Heart right ventricle (tissue), 16 donors: ENCODE results near the gene BRMS1L. TPM values are rescaled to one million over a fixed set of nuclear protein-coding genes. Genes with fewer than 3 reads are reported as not detected.
"Not testable (repeated sequence)": the region's sequence is repeated elsewhere in the genome, so short reads cannot be mapped to it uniquely, and the experiment has no call there.

ENCODE experiments used
- ATAC-seq, 8 donors: fragments of 200-7000 bp; cut with Tn5 transposase; one replicate each; pipeline ENCODE4 v1.9.1; 2020; ENCODE audit warnings: mild to moderate bottlenecking in 8 of 8, moderate library complexity in 8 of 8, moderate number of reproducible peaks in 1 of 8
- DNase-seq, 2 donors: peaks; one replicate each; pipeline ENCODE4 v3.0.0-alpha.2; 2020
- H3K27ac ChIP-seq, 10 donors: fragments of 200-600 bp; sonication (generic) in 2 of 10; one replicate each; pipeline versions ENCODE4 v1.5.0 to v1.8.0; 2020 to 2022; ENCODE audit warnings: mild to moderate bottlenecking in 3 of 10
- H3K27me3 ChIP-seq, 7 donors: fragments of 200-600 bp; one replicate each; pipeline ENCODE4 v1.8.0; 2021 to 2022; ENCODE audit warnings: mild to moderate bottlenecking in 2 of 7
- H3K36me3 ChIP-seq, 9 donors: fragments of 200-600 bp; sonication (generic) in 1 of 9; one replicate each; pipeline versions ENCODE4 v1.5.0 to v1.8.0; 2020 to 2022; ENCODE audit warnings: mild to moderate bottlenecking in 2 of 9
- H3K4me1 ChIP-seq, 9 donors: fragments of 200-600 bp; sonication (generic) in 1 of 9; one replicate each; pipeline versions ENCODE4 v1.5.0 to v1.8.0; 2020 to 2022; ENCODE audit warnings: mild to moderate bottlenecking in 4 of 9
- H3K4me3 ChIP-seq, 10 donors: fragments of 200-600 bp; sonication (generic) in 2 of 10; one replicate each; pipeline versions ENCODE4 v1.5.0 to v1.8.0; 2020 to 2022; ENCODE audit warnings: mild to moderate bottlenecking in 7 of 10, moderate library complexity in 2 of 10
- H3K9me3 ChIP-seq, 11 donors: fragments of 200-600 bp in 10 of 11; sonication (generic) in 2 of 11; one replicate each; pipeline versions ENCODE4 v1.5.0 to v1.8.0; 2013 to 2022; ENCODE audit warnings: mild to moderate bottlenecking in 2 of 11, control low read depth in 1 of 11, moderate library complexity in 1 of 11
- WGBS, 2 donors: extraction: QIAGEN DNeasy Blood & Tissue Kit; methylation state at CpG; one replicate each; pipeline ENCODE4 v1.1.7; 2013; ENCODE audit warnings: inconsistent platforms in 1 of 2; 5-methylcytosine and 5-hydroxymethylcytosine counted together
- intact Hi-C, 10 donors: fragments of 100-400 bp; cut with DNase I; formaldehyde crosslinking; loops; one replicate each; pipeline versions ENCODE4 v1.11.1 to v1.14.2; 2022
- polyA plus RNA-seq, 2 donors: library from polyadenylated mRNA; stranded (reverse); fragments of 200-250 nt; gene quantifications; one replicate each; pipeline ENCODE4 v1.2.3, GENCODE V29; 2013
- total RNA-seq, 10 donors: library from RNA; stranded (reverse); fragmentation: NEBNext Ultra II Directional in 3 of 10; extraction: Animal tissue kit (Norgen Biotek cat#: 25700) in 3 of 10; gene quantifications; one replicate each; pipeline versions ENCODE4 v1.2.1 to v1.2.4, GENCODE V29; 2021 to 2023
- TF ChIP-seq, protein P1 (sequence below), 9 donors: fragments of 200-600 bp; sonication (generic) in 2 of 9; IDR thresholded peaks; one replicate each; pipeline versions ENCODE4 v1.5.0 to v1.8.0; 2021 to 2022; ENCODE audit warnings: antibody characterized with exemption in 9 of 9, mild to moderate bottlenecking in 5 of 9, moderate library complexity in 1 of 9
- donor health status: Arrhythmogenic right ventricular cardiomyopathy.
- donor health status: ischemic (EF 13 %, LVEDD 7.1; RV severe dilation, severe dysfunction).
- donor health status: healthy with polysubstance abuse.
- donor health status: DM: no; HTN: yes; CAD: no.
- donor health status: DM: no; HTN: no; CAD: no.
- donor health status: ischemic (EF 25% LVEDD 6.9; RV normal size, moderate dysfunction).
- donor health status: ischemic (EF 25% LVEDD 5.7; RV mildly dilated, moderate dysfunction).
- donor health status: healthy.
- donor health status: DM: yes; HTN: yes; CAD: no.
- donor health status: Ischemic cardiomyopathy.
- donor health status: ischemic (EF 35%, LVEDD 5.7; RV mildly dilated, moderate dysfunction).
- donor health status: nonischemic (EF 11% LVEDD 7.7; RV severe dilation, severe dysfunction).
- donor health status: DM: yes; HTN: yes; CAD: no.
- donor health status: PGD.
- donor health status: ischemic (EF 29% LVEDD 5.4; RV normal size, mild dysfunction).
- donor health status: nonischemic (EF 23%, LVEDD 6.1; RV moderate dilation, normal function).

Gene BRMS1L
- total and polyA plus RNA-seq, 12 donors = 2.9 to 14.0 (median 11.3) TPM

GRCh38 chr14:35822501-35822900 is 3.6 kb upstream of the BRMS1L start:
- no peak for ATAC-seq
- no peaks in the 10 kb centered on the region for H3K36me3 ChIP-seq
- no peaks in the 10 kb centered on the region for H3K27me3 ChIP-seq
- no peak overlapping the region for H3K27ac ChIP-seq
- WGBS, 2 donors = 80 to 84% methylated on average over 3 of the region's 3 CpGs
- no peak for DNase-seq
- no peak overlapping the region for H3K4me3 ChIP-seq
- intact Hi-C loops = no loop called here
- TF ChIP-seq, protein P1, sequence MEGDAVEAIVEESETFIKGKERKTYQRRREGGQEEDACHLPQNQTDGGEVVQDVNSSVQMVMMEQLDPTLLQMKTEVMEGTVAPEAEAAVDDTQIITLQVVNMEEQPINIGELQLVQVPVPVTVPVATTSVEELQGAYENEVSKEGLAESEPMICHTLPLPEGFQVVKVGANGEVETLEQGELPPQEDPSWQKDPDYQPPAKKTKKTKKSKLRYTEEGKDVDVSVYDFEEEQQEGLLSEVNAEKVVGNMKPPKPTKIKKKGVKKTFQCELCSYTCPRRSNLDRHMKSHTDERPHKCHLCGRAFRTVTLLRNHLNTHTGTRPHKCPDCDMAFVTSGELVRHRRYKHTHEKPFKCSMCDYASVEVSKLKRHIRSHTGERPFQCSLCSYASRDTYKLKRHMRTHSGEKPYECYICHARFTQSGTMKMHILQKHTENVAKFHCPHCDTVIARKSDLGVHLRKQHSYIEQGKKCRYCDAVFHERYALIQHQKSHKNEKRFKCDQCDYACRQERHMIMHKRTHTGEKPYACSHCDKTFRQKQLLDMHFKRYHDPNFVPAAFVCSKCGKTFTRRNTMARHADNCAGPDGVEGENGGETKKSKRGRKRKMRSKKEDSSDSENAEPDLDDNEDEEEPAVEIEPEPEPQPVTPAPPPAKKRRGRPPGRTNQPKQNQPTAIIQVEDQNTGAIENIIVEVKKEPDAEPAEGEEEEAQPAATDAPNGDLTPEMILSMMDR (IDR thresholded peaks at IDR 0.05) = no peak
- H3K9me3 ChIP-seq = no peaks in the 10 kb centered on the region
- peaks cover 0 to 10% (median 5%) of the 10 kb centered on the region in 9 donors for H3K4me1 ChIP-seq

DNA sequence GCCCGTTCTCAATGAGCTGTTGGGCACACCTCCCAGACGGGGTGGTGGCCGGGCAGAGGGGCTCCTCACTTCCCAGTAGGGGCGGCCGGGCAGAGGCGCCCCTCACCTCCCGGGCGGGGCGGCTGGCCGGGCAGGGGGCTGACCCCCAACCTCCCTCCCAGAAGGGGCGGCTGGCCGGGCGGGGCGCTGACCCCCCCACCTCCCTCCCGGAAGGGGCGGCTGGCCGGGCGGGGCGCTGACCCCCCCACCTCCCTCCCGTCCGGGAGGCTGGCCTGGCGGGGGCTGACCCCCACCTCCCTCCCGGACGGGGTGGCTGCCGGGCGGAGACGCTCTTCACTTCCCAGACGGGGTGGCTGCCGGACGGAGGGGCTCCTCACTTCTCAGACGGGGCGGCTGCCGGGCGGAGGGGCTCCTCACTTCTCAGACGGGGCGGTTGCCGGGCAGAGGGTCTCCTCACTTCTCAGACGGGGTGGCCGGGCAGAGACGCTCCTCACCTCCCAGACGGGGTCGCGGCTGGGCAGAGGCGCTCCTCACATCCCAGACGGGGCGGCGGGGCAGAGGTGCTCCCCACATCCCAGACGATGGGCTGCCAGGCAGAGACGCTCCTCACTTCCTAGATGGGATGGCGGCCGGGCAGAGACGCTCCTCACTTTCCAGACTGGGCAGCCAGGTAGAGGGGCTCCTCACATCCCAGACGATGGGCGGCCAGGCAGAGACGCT is 1.5 kb upstream of the BRMS1L start:
- H3K27ac ChIP-seq, ATAC-seq, DNase-seq, H3K9me3 ChIP-seq, intact Hi-C loops, H3K27me3 ChIP-seq, H3K36me3 ChIP-seq: not testable (repeated sequence)
- WGBS, 2 donors = 74 to 81% methylated on average over 14 to 33 of the region's 55 CpGs
- Histone ChIP-seq H3K4me1 (peaks cover 0 to 16% (median 9%) of the 10 kb centered on the region in 9 donors), H3K4me3 (peak overlapping the region in 1 of 10 donors; percentile 82)

DNA sequence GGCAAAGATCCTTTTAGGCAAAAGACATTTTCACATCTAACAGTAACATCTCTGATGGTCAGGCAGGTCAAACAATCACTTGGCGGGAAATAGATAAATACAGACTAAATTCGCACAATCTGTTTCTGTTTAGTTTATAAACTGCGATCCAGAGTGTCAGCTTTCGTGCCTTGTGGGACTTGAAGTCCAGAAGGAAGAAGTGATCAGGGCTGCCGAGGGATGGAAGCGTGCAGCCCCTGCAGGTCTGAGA is 245 bp upstream of the BRMS1L start:
- peaks cover 0 to 16% (median 9%) of the 10 kb centered on the region in 9 donors for H3K4me1 ChIP-seq
- DNase-seq (no peak), ATAC-seq (no peak)
- peak overlapping the region in 7 of 10 donors; percentile 93 to 99 (median 98) for H3K27ac ChIP-seq
- TF ChIP-seq, protein P1 (IDR thresholded peaks at IDR 0.05) = no peak
- H3K9me3 ChIP-seq = no peaks in the 10 kb centered on the region
- H3K27me3 ChIP-seq = no peaks in the 10 kb centered on the region
- H3K36me3 ChIP-seq = peaks cover 0 to 4% (median 0%) of the 10 kb centered on the region in 9 donors
- intact Hi-C loops = loop anchor here in 2 of 10 donors (1.0 to 2.0 kb wide), 2 partner anchors 17 kb away; partner anchors contain the start of gene RALGAPA1 (in 2 of the 2)
- peak overlapping the region in 9 of 10 donors; percentile 61 to 99 (median 83) for H3K4me3 ChIP-seq
- 0 to 2% methylated on average over 6 of the region's 6 CpGs for WGBS, 2 donors

- TF ChIP-seq, protein P1 (IDR thresholded peaks at IDR 0.05) = no peak
- WGBS, 2 donors = 2% methylated on average over 11 of the region's 11 CpGs
- H3K36me3 ChIP-seq = peaks cover 0 to 15% (median 0%) of the 10 kb centered on the region in 9 donors
- H3K4me1 ChIP-seq = peaks cover 0 to 16% (median 9%) of the 10 kb centered on the region in 9 donors
- intact Hi-C loops = loop anchor here in 2 of 10 donors (1.0 to 2.0 kb wide), 2 partner anchors 18 kb away; partner anchors contain the start of gene RALGAPA1 (in 2 of the 2)
- H3K27ac ChIP-seq = peak overlapping the region; percentile 91 to 99 (median 98)
- peak overlapping the region; percentile 42 to 99 (median 82) for H3K4me3 ChIP-seq
- no peak for DNase-seq
- H3K27me3 ChIP-seq = no peaks in the 10 kb centered on the region
- ATAC-seq = no peak
- no peaks in the 10 kb centered on the region for H3K9me3 ChIP-seq
Measured at GRCh38 chr14:35826952-35827416, 846 bp downstream of the BRMS1L start.
